Liver (tissue), 9 donors: ENCODE results near the gene SBF2. TPM values are rescaled to one million over a fixed set of nuclear protein-coding genes. Genes with fewer than 3 reads are reported as not detected.

Source experiments
- DNase-seq: peaks from one replicate; pipeline ENCODE4 v3.0.0-alpha.2; 2017; ENCODE audit warnings: low spot score
- H3K27ac ChIP-seq, 2 donors: one replicate each; pipeline ENCODE4 v1.7.0; 2013; ENCODE audit warnings: inconsistent platforms in 2 of 2, low read length in 2 of 2, control low read depth in 1 of 2, low read depth in 1 of 2, mild to moderate bottlenecking in 1 of 2
- H3K27me3 ChIP-seq, 4 donors: one replicate each; pipeline versions ENCODE4 v1.6.1 to v1.7.0; 2013; ENCODE audit warnings: low read length in 3 of 4, inconsistent platforms in 1 of 4, mild to moderate bottlenecking in 1 of 4, moderate library complexity in 1 of 4; ENCODE audit not compliant: control insufficient read depth in 4 of 4, insufficient read depth in 4 of 4
- H3K36me3 ChIP-seq, 4 donors: one replicate each; pipeline versions ENCODE4 v1.6.1 to v1.7.0; 2013; ENCODE audit warnings: low read length in 3 of 4, mild to moderate bottlenecking in 3 of 4, low read depth in 1 of 4, moderate library complexity in 1 of 4; ENCODE audit not compliant: control insufficient read depth in 4 of 4, insufficient read depth in 3 of 4
- H3K4me1 ChIP-seq, 4 donors: one replicate each; pipeline versions ENCODE4 v1.6.1 to v1.7.0; 2013; ENCODE audit warnings: low read length in 3 of 4, mild to moderate bottlenecking in 3 of 4, moderate library complexity in 1 of 4; ENCODE audit not compliant: control insufficient read depth in 4 of 4, insufficient read depth in 4 of 4
- H3K4me3 ChIP-seq, 3 donors: one replicate each; pipeline versions ENCODE4 v1.6.1 to v1.7.0; 2013; ENCODE audit warnings: low read length in 3 of 3, control low read depth in 1 of 3, low read depth in 1 of 3, mild to moderate bottlenecking in 1 of 3
- H3K9ac ChIP-seq, 2 donors: one replicate each; pipeline ENCODE4 v1.7.0; 2013; ENCODE audit warnings: low read length in 2 of 2, mild to moderate bottlenecking in 2 of 2, moderate library complexity in 2 of 2, control low read depth in 1 of 2, low read depth in 1 of 2
- H3K9me3 ChIP-seq, 4 donors: one replicate each; pipeline versions ENCODE4 v1.6.1 to v1.7.0; 2013; ENCODE audit warnings: low read length in 3 of 4; ENCODE audit not compliant: control insufficient read depth in 4 of 4
- ATF3 ChIP-seq: IDR thresholded peaks from 2 replicates; pipeline ENCODE4 v1.6.1; 2016; ENCODE audit warnings: antibody characterized with exemption
- CTCF ChIP-seq: fragments of 150-350 bp; IDR thresholded peaks from 2 replicates; pipeline ENCODE4 v1.5.1; 2017; ENCODE audit warnings: improper control_type of control experiment, low read depth, low read length; ENCODE audit not compliant: missing input control
- EGR1 ChIP-seq, 2 donors: IDR thresholded peaks; 2 replicates each; pipeline ENCODE4 v1.6.1; 2016 to 2018; ENCODE audit warnings: antibody characterized with exemption in 2 of 2, low read depth in 2 of 2
- FOXA1 ChIP-seq: IDR thresholded peaks from 2 replicates; pipeline ENCODE4 v1.6.1; 2016; ENCODE audit warnings: antibody characterized with exemption
- FOXA2 ChIP-seq: IDR thresholded peaks from 2 replicates; pipeline ENCODE4 v1.6.1; 2016; ENCODE audit warnings: antibody characterized with exemption
- GABPA ChIP-seq, 2 donors: IDR thresholded peaks in 1 of 2; conservative IDR thresholded peaks in 1 of 2; 2 replicates each; pipeline ENCODE4 v1.6.1; 2016; ENCODE audit warnings: antibody characterized with exemption in 2 of 2, mild to moderate bottlenecking in 1 of 2, moderate library complexity in 1 of 2
- HNF4A ChIP-seq, 2 donors: conservative IDR thresholded peaks; 2 replicates each; pipeline ENCODE4 v1.6.1; 2016; ENCODE audit warnings: antibody characterized with exemption in 2 of 2, mild to moderate bottlenecking in 2 of 2
- HNF4G ChIP-seq: IDR thresholded peaks from 2 replicates; pipeline ENCODE4 v1.6.1; 2016; ENCODE audit warnings: antibody characterized with exemption
- JUND ChIP-seq, 2 donors: IDR thresholded peaks; 2 replicates each; pipeline ENCODE4 v1.6.1; 2016; ENCODE audit warnings: antibody characterized with exemption in 2 of 2
- MAX ChIP-seq: IDR thresholded peaks from 2 replicates; pipeline ENCODE4 v1.6.1; 2016; ENCODE audit warnings: antibody characterized with exemption
- NR2F2 ChIP-seq: IDR thresholded peaks from 2 replicates; pipeline ENCODE4 v1.6.1; 2016; ENCODE audit warnings: antibody characterized with exemption
- RAD21 ChIP-seq, 2 donors: IDR thresholded peaks; 2 replicates each; pipeline ENCODE4 v1.6.1; 2016; ENCODE audit warnings: antibody characterized with exemption in 2 of 2, mild to moderate bottlenecking in 2 of 2
- REST ChIP-seq: IDR thresholded peaks from 2 replicates; pipeline ENCODE4 v1.6.1; 2016; ENCODE audit warnings: antibody characterized with exemption, mild to moderate bottlenecking
- RXRA ChIP-seq, 2 donors: IDR thresholded peaks; 2 replicates each; pipeline ENCODE4 v1.6.1; 2017 to 2018; ENCODE audit warnings: antibody characterized with exemption in 2 of 2, mild to moderate bottlenecking in 1 of 2
- SP1 ChIP-seq: IDR thresholded peaks from 2 replicates; pipeline ENCODE4 v1.6.1; 2018; ENCODE audit warnings: antibody characterized with exemption, mild to moderate bottlenecking
- TAF1 ChIP-seq: conservative IDR thresholded peaks from 2 replicates; pipeline ENCODE4 v1.6.1; 2016; ENCODE audit warnings: antibody characterized with exemption, mild to moderate bottlenecking
- YY1 ChIP-seq: IDR thresholded peaks from 2 replicates; pipeline ENCODE4 v1.6.1; 2016; ENCODE audit warnings: antibody characterized with exemption, mild to moderate bottlenecking
- WGBS: extraction: QIAGEN DNeasy Blood & Tissue Kit; methylation state at CpG from one replicate; pipeline ENCODE4 v1.1.7; 2013; 5-methylcytosine and 5-hydroxymethylcytosine counted together
- polyA plus RNA-seq, 2 donors: library from polyadenylated mRNA; stranded (reverse) in 1 of 2; unstranded in 1 of 2; fragments of 200-250 nt in 1 of 2; fragments of >200 nt in 1 of 2; fragmentation: Nextera tagmentation in 1 of 2; extraction: Ambion mirVana in 1 of 2; gene quantifications; one replicate each; pipeline versions ENCODE4 v1.2.1 to v1.2.3, GENCODE V29; 2013 to 2015
- total RNA-seq, 2 donors: library from RNA; depleted of rRNA; stranded (reverse); fragments of >200 nt; gene quantifications; one replicate each; pipeline ENCODE4 v1.2.3, GENCODE V29; 2014
- donor health status: healthy.
- donor health status: healthy.
- donor health status: healthy.
- donor health status: healthy.
- donor health status: healthy.

The SBF2 gene
- total and polyA plus RNA-seq, 4 donors = 7.5 to 31.3 (median 14.7) TPM

- no peak for TF ChIP-seq YY1
- no peak for TF ChIP-seq RAD21 (IDR thresholded peaks at IDR 0.05)
- TF ChIP-seq RXRA (IDR thresholded peaks at IDR 0.05) = no peak
- TF ChIP-seq HNF4G = no peak
These were observed 17.8 kb upstream of the SBF2 start (continued) for GRCh38 chr11:10311802-10312201.

- Histone ChIP-seq H3K36me3 (no peaks in the 10 kb centered on the region), H3K9me3 (no peaks in the 10 kb centered on the region), H3K9ac (no peak overlapping the region), H3K4me1 (peaks cover 6 to 40% (median 24%) of the 10 kb centered on the region in 4 donors), H3K27me3 (no peaks in the 10 kb centered on the region), H3K4me3 (no peak overlapping the region), H3K27ac (peak overlapping the region in 1 of 2 donors; percentile 96)
- 85% methylated on average over 3 of the region's 3 CpGs for WGBS
- no peak for TF ChIP-seq CTCF
- TF ChIP-seq NR2F2 = no peak
- no peak for TF ChIP-seq YY1
- no peak for TF ChIP-seq FOXA1
- TF ChIP-seq SP1 = no peak
- no peak for TF ChIP-seq MAX
- TF ChIP-seq RAD21 (IDR thresholded peaks at IDR 0.05) = no peak
- TF ChIP-seq TAF1 = no peak
- TF ChIP-seq HNF4A (conservative IDR thresholded peaks at IDR 0.05) = no peak
- no peak for TF ChIP-seq RXRA (IDR thresholded peaks at IDR 0.05)
- TF ChIP-seq HNF4G = no peak
- TF ChIP-seq FOXA2 = no peak
- no peak for TF ChIP-seq EGR1 (IDR thresholded peaks at IDR 0.05; ENCODE audit: low read depth in 2 of 2)
- no peak for DNase-seq
These were observed 16.4 kb upstream of the SBF2 start for GRCh38 chr11:10310301-10310841.

- peak overlapping the region; percentile 77 to 96 for H3K27ac ChIP-seq
- no peaks in the 10 kb centered on the region for H3K36me3 ChIP-seq
- no peaks in the 10 kb centered on the region for H3K27me3 ChIP-seq
- WGBS = 31% methylated on average over 12 of the region's 12 CpGs
- DNase-seq = no peak
- H3K4me1 ChIP-seq = peaks cover 6 to 40% (median 24%) of the 10 kb centered on the region in 4 donors
- H3K9me3 ChIP-seq = no peaks in the 10 kb centered on the region
- no peak overlapping the region for H3K4me3 ChIP-seq
- peak overlapping the region in 1 of 2 donors; percentile 24 for H3K9ac ChIP-seq
- peak; percentile 57 to 66 for TF ChIP-seq HNF4A (conservative IDR thresholded peaks at IDR 0.05)
- peak; percentile 80 to 82 for TF ChIP-seq RXRA (IDR thresholded peaks at IDR 0.05)
- peak; percentile 77 for TF ChIP-seq REST
- TF ChIP-seq TAF1 = no peak
- TF ChIP-seq FOXA1 = peak; percentile 42
- no peak for TF ChIP-seq GABPA (IDR thresholded peaks at IDR 0.05 in 1 of 2, conservative IDR thresholded peaks at IDR 0.05 in 1 of 2)
- no peak for TF ChIP-seq EGR1 (IDR thresholded peaks at IDR 0.05; ENCODE audit: low read depth in 2 of 2)
- TF ChIP-seq RAD21 (IDR thresholded peaks at IDR 0.05) = peak in 1 of 2 donors; percentile 51
- TF ChIP-seq HNF4G = no peak
- TF ChIP-seq SP1 = peak; percentile 67
- TF ChIP-seq CTCF = no peak
- peak; percentile 98 to 99 for TF ChIP-seq JUND (IDR thresholded peaks at IDR 0.05)
- peak; percentile 15 for TF ChIP-seq YY1
- peak; percentile 97 for TF ChIP-seq ATF3
These were observed 15.4 kb upstream of the SBF2 start for GRCh38 chr11:10309163-10310093.
